GM19351 (cell line): ENCODE results near the gene ARFGEF3.
A peak's percentile ranks its signal among the peaks of the same experiment; 100 is the strongest.
"Not testable (repeated sequence)": the region's sequence is repeated elsewhere in the genome, so short reads cannot be mapped to it uniquely, and the experiment has no call there.

Experiments used
- ATAC-seq: cut with Tn5 transposase; IDR thresholded peaks from one replicate; pipeline ENCODE4 v1.9.1; 2021; ENCODE audit warnings: mild to moderate bottlenecking, moderate library complexity; ENCODE audit not compliant: unreplicated experiment

ARFGEF3 gene, protein sequence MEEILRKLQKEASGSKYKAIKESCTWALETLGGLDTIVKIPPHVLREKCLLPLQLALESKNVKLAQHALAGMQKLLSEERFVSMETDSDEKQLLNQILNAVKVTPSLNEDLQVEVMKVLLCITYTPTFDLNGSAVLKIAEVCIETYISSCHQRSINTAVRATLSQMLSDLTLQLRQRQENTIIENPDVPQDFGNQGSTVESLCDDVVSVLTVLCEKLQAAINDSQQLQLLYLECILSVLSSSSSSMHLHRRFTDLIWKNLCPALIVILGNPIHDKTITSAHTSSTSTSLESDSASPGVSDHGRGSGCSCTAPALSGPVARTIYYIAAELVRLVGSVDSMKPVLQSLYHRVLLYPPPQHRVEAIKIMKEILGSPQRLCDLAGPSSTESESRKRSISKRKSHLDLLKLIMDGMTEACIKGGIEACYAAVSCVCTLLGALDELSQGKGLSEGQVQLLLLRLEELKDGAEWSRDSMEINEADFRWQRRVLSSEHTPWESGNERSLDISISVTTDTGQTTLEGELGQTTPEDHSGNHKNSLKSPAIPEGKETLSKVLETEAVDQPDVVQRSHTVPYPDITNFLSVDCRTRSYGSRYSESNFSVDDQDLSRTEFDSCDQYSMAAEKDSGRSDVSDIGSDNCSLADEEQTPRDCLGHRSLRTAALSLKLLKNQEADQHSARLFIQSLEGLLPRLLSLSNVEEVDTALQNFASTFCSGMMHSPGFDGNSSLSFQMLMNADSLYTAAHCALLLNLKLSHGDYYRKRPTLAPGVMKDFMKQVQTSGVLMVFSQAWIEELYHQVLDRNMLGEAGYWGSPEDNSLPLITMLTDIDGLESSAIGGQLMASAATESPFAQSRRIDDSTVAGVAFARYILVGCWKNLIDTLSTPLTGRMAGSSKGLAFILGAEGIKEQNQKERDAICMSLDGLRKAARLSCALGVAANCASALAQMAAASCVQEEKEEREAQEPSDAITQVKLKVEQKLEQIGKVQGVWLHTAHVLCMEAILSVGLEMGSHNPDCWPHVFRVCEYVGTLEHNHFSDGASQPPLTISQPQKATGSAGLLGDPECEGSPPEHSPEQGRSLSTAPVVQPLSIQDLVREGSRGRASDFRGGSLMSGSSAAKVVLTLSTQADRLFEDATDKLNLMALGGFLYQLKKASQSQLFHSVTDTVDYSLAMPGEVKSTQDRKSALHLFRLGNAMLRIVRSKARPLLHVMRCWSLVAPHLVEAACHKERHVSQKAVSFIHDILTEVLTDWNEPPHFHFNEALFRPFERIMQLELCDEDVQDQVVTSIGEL (N-terminal part only)

GRCh38 chr6:138161338-138162110, at the start of gene ARFGEF3:
Gene ARFGEF3, plus strand, starts transcription at chr6:138161939. Its CDS starts 148 bp downstream, at chr6:138162087.
- peak; percentile 84 for ATAC-seq

DNA sequence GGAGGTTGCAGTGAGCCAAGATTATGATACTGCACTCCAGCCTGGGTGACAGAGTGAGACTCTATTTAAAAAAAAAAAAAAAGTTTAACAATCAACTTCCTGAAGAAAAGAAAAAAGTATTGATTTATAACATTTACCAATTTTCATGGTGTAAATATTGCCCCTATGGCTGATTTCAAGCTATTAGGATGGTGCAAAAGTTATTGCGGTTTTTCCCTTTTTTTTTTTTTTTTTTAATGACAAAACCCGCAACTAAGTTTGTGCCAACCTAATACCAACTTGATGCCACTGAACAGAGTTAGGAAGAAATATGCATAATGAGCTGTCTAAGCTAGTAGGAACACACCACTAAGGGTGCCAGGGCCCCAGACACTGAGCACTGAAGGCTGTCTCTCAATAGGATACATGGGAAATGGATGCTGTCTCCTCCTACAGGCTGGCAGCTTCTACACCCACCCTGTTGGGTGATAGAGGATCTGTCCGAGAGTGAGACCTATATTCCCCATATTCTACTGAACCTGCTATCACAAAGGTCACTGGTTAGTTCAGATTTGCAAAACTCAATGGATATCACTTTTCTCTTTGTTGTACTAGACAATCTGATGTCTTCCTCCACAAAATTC, 48.0 kb upstream of the ARFGEF3 start:
- no peak for ATAC-seq

- ATAC-seq = no peak
These were observed 46.5 kb upstream of the ARFGEF3 start for GRCh38 chr6:138115201-138115600.

DNA sequence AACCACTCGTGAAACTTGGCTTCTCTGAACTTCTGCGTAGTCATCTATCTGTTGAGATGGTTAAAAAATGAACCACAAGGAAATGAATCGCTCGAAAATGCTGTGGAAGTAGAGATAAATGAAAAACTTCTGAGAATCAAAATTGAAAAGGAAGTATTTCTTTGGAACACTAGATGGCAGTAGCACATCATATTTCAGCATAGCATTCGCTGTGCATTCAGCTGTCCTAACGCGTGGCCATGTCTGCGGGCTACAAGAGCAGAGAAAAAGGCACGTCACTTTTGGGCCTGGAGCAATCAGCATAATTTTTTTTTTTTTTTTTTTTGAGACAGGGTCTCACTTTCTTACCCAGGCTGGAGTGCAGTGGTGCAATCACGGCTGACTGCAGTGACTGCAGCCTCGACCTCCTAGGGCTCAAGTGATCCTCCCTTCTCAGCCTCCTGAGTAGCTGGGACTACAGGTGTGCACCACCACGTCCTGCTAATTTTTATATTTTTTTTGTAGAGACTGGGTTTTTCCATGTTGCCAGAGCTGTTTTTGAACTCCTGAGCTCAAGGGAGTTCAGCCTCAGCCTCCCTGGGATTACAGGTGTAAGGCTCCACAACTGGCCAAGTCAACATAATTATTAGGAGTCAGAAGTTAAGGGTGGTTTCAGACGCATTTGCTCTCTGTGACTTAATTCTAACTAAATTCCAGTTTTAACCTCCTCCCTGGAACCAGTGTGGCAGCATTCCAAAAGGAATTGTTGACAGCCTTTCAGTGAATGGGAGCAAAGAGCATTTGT, 45.7 kb upstream of the ARFGEF3 start:
- peak; percentile 85 for ATAC-seq

GRCh38 chr6:138116661-138116999, 45.1 kb upstream of the ARFGEF3 start:
- ATAC-seq = no peak

GRCh38 chr6:138117376-138117914, 44.3 kb upstream of the ARFGEF3 start:
- no peak for ATAC-seq

DNA sequence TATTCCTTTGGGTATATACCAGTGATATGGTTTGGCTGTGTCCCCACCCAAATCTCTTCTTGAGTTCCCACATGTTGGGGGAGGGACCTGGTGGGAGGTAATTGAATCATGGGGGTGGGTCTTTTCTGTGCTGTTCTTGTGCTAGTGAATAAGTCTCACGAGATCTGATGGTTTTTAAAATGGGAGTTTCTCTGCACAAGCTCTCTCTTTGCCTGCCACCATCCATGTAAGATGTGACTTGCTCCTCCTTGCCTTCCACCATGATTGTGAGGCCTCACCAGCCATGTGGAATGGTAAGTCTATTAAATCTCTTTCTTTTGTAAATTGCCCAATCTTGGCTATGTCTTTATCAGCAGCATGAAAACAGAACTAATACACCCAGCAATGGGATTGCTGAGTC, 42.5 kb upstream of the ARFGEF3 start:
- ATAC-seq = not testable (repeated sequence)

DNA sequence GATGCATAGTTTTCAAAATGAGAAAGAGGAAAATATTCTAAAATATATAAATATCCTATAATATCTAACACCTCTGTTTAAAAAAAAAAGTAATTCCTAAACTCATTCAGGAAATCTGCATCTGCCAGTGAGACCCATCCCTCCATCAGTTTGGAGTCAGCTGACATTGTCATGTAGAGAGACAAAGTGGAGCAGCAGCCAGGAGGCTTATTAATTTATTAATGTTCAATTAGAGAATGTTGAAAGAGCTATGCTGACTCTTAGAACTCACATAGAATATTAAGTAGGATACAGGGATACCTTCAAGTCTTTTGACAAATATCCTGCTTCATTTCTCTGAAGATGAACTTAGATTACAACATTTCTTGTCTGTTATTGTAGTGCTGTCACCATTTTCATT, 41.8 kb upstream of the ARFGEF3 start:
- no peak for ATAC-seq

DNA sequence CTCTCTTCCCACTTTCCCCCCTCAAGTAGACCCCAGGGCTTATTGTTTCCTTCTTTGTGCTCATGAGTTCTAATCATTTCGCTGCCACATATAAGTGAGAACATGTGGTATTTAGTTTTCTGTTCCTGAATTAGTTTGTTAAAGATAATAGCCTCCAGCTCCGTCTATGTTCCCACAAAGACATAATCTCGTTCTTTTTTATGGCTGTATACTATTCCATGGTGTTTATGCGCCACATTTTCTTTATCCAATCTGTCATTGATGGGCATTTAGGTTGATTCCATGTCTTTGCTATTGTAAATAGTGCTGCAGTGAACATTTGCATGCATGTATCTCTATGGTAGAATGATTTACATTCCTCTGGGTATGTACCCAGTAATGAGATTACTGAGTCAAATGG, 37.6 kb upstream of the ARFGEF3 start:
- ATAC-seq = no peak

GRCh38 chr6:138128096-138128495, 33.6 kb upstream of the ARFGEF3 start:
- ATAC-seq = no peak

GRCh38 chr6:138129190-138129589, 32.5 kb upstream of the ARFGEF3 start:
- no peak for ATAC-seq

- ATAC-seq = no peak
These were observed 18.9 kb upstream of the ARFGEF3 start for GRCh38 chr6:138142806-138143205.

- ATAC-seq = peak; percentile 97
These were observed 16.3 kb upstream of the ARFGEF3 start for GRCh38 chr6:138145402-138145801.

DNA sequence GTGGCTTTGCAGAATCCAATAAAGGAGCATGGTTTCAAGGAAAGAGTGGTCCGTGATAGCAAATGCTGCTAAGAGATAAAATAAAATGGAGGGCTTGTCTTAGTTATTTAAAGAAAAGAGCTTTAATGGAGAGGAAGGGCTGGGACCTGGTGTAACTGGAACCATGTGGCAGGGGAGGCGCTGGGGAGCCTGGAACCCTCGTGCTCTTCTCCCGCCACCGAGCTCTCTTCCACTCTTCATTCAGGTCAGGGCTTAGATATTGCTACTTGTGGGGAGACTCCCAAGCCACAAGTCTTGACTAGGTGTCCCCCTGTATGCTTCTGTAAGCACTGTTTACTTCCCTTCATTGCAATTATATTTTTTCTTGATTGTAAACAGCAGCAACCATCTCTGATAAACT, 15.2 kb upstream of the ARFGEF3 start:
- ATAC-seq = no peak

DNA sequence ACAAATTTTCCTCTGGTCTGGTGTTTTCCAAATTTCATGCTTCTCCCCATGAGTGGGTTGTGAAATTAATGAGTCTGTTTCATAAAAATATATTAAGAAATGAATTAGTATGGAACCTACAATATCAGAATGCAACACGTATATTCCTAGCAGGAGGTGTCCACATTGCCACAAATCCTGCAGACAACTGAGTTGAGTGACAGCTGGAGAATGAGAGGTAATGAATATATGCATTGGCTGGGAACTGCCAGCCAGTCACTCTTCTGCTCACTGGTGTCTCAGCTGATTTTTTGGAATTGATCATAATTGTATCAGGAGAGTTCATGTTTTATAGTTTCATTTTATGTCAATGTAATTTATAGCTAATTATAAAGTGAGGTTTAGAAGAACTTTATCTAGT, 6.3 kb upstream of the ARFGEF3 start:
- no peak for ATAC-seq

DNA sequence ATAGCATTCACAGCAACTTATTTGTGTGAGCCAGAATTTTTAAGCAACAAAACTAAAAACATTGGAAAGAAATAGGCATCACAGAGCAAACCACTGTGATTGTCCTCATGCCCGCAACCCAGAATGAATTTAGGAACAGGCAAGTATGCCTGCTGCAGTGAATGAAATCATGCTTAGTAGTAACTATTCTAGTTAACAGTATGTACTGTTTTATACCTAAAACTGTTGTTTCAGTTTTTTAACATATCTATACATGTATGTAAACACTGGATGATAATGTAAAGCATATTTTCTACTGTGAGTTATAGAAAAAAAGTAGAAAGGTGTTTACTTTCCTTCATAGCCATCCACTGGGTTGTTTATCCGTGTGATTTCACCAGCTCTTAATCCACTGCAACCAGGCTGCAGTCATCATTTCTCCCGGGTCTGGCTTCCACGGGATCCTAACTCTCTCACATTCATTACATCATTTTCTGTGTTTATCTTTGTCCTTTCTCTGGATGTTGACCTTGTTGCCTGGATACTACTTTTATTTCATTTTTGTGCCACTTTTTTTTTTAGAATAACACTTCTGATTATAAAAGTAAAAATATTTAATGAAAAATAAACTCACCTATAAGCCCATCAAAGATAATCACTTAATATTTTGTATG, 3.6 kb upstream of the ARFGEF3 start:
- no peak for ATAC-seq

- ATAC-seq = no peak
These were observed 2.5 kb upstream of the ARFGEF3 start for GRCh38 chr6:138159246-138159645.

GRCh38 chr6:138160329-138161087, 1.2 kb upstream of the ARFGEF3 start:
- no peak for ATAC-seq
